HUDEP-2 (cell line): ENCODE measurements around the gene E4F1.
"Not testable (repeated sequence)": the region's sequence is repeated elsewhere in the genome, so short reads cannot be mapped to it uniquely, and the experiment has no call there.

ENCODE experiments used
- DNase-seq, 76 experiments: peaks; one replicate each; lab custom pipeline; 2025; ENCODE audit not compliant: unreplicated experiment in 76 of 76; lab: John Stamatoyannopoulos, UW

Gene E4F1

GRCh38 chr16:2229091-2229490 lies 5.7 kb downstream of the E4F1 start:
- no peak for DNase-seq

- no peak for DNase-seq
Measured at GRCh38 chr16:2229632-2230250, 6.3 kb downstream of the E4F1 start.

- DNase-seq: no peak
Measured at GRCh38 chr16:2230376-2230775, 7.0 kb downstream of the E4F1 start.

GRCh38 chr16:2231016-2231931 lies 7.9 kb downstream of the E4F1 start:
- no peak for DNase-seq

GRCh38 chr16:2232094-2232990 lies 9.0 kb downstream of the E4F1 start:
- no peak for DNase-seq

GRCh38 chr16:2233046-2233775 lies 9.8 kb downstream of the E4F1 start:
- DNase-seq: no peak

GRCh38 chr16:2233872-2234812 lies 10.8 kb downstream of the E4F1 start:
- no peak for DNase-seq

- DNase-seq: no peak
Measured at GRCh38 chr16:2234813-2235170, 11.4 kb downstream of the E4F1 start.

- no peak for DNase-seq
Measured at GRCh38 chr16:2235234-2235651, 11.9 kb downstream of the E4F1 start.

GRCh38 chr16:2235695-2236336 lies 12.4 kb downstream of the E4F1 start:
- DNase-seq: no peak

- DNase-seq: no peak
Measured at GRCh38 chr16:2236337-2237101, 13.1 kb downstream of the E4F1 start, which contains the start of gene DNASE1L2. TSS of gene DNASE1L2 (plus strand) at chr16:2236444. CDS start at chr16:2236817, 373 bp downstream.

- no peak for DNase-seq
Measured at GRCh38 chr16:2237102-2237482, 13.7 kb downstream of the E4F1 start.

GRCh38 chr16:2237493-2238149 lies 14.2 kb downstream of the E4F1 start:
- no peak for DNase-seq

GRCh38 chr16:2238150-2238837 lies 14.9 kb downstream of the E4F1 start:
- no peak for DNase-seq

GRCh38 chr16:2238838-2239675 lies 15.7 kb downstream of the E4F1 start:
- DNase-seq: peak in 1 of 76 experiments; percentile 17

GRCh38 chr16:2240331-2240730 lies 16.9 kb downstream of the E4F1 start:
- DNase-seq: not testable (repeated sequence)
